ENCODE measurements around the gene RPL36A.
A peak's percentile ranks its signal among the peaks of the same experiment; 100 is the strongest.

Gene RPL36A

GRCh38 chrX:101408532-101408841, 17.7 kb downstream of the RPL36A start:
- WGBS (ENCODE audit: extremely low coverage, insufficient coverage, insufficient read length), result no CpG with 5 or more reads among the region's 8 CpGs
- no peak overlapping the region for H2BK12ac ChIP-seq (ENCODE audit: low read length)

GRCh38 chrX:101409043-101409442, 18.2 kb downstream of the RPL36A start:
- Histone ChIP-seq H3K18ac (ENCODE audit: low read length) (no peak overlapping the region), H2BK5ac (ENCODE audit: low read depth, low read length, poor library complexity) (no peak overlapping the region), H3K23ac (ENCODE audit: low read length) (no peak overlapping the region), H3K27me3 (ENCODE audit: insufficient read depth, low read length) (no peaks in the 10 kb centered on the region), H2AFZ (ENCODE audit: insufficient read depth, low read length, poor library complexity) (no peak overlapping the region), H4K8ac (ENCODE audit: low read depth, low read length) (no peak overlapping the region), H3K9ac (ENCODE audit: low read length) (no peak overlapping the region), H3K14ac (ENCODE audit: low read length) (no peak overlapping the region), H3K4me3 (ENCODE audit: low read depth, low read length) (no peak overlapping the region), H4K12ac (ENCODE audit: low read depth, low read length) (no peak overlapping the region), H3K4ac (ENCODE audit: low read depth, low read length) (no peak overlapping the region), H4K91ac (ENCODE audit: low read depth, low read length) (no peak overlapping the region), H3K27ac (ENCODE audit: low read depth, low read length) (no peak overlapping the region), H2BK12ac (ENCODE audit: low read length) (no peak overlapping the region), H2BK120ac (ENCODE audit: insufficient read depth, low read length, poor library complexity) (no peak overlapping the region), H3K9me3 (ENCODE audit: insufficient read depth, low read depth, low read length) (no peaks in the 10 kb centered on the region), H3K36me3 (ENCODE audit: control insufficient read depth in 1 of 2, insufficient read depth in 2 of 2, low read length in 2 of 2) (peaks cover 10 to 14% of the 10 kb centered on the region in 2 experiments), H3K4me1 (ENCODE audit: control insufficient read depth in 1 of 2, insufficient read depth in 2 of 2, low read length in 2 of 2) (no peaks in the 10 kb centered on the region), H3K79me2 (ENCODE audit: control insufficient read depth, insufficient read depth, low read length, poor library complexity) (peaks cover 4% of the 10 kb centered on the region), H3K4me2 (ENCODE audit: low read length) (peak overlapping the region; percentile 57), H2AK5ac (ENCODE audit: low read length) (no peak overlapping the region), H3K79me1 (ENCODE audit: low read length) (peaks cover 2% of the 10 kb centered on the region)
- DNase-seq, result peak in 1 of 2 donors; percentile 17
- WGBS (ENCODE audit: extremely low coverage, insufficient coverage, insufficient read length), result no CpG with 5 or more reads among the region's 6 CpGs

More at GRCh38 chrX:101408532-101408841, 17.7 kb downstream of the RPL36A start:
- H3K36me3 ChIP-seq (ENCODE audit: control insufficient read depth in 1 of 2, insufficient read depth in 2 of 2, low read length in 2 of 2), result peaks cover 10 to 17% of the 10 kb centered on the region in 2 experiments
- H2BK5ac ChIP-seq (ENCODE audit: low read depth, low read length, poor library complexity), result peak overlapping the region; percentile 73
- H3K27ac ChIP-seq (ENCODE audit: low read depth, low read length), result peak overlapping the region; percentile 85
- H3K9me3 ChIP-seq (ENCODE audit: insufficient read depth, low read depth, low read length), result no peaks in the 10 kb centered on the region
- no peaks in the 10 kb centered on the region for H3K4me1 ChIP-seq (ENCODE audit: control insufficient read depth in 1 of 2, insufficient read depth in 2 of 2, low read length in 2 of 2)
- H3K79me1 ChIP-seq (ENCODE audit: low read length), result peaks cover 2% of the 10 kb centered on the region
- H2BK120ac ChIP-seq (ENCODE audit: insufficient read depth, low read length, poor library complexity), result peak overlapping the region; percentile 27
- no peak overlapping the region for H3K23ac ChIP-seq (ENCODE audit: low read length)
- H3K27me3 ChIP-seq (ENCODE audit: insufficient read depth, low read length), result no peaks in the 10 kb centered on the region
- H2AFZ ChIP-seq (ENCODE audit: insufficient read depth, low read length, poor library complexity), result no peak overlapping the region
- H3K4ac ChIP-seq (ENCODE audit: low read depth, low read length), result peak overlapping the region; percentile 46
- peak overlapping the region; percentile 76 for H3K9ac ChIP-seq (ENCODE audit: low read length)
- H3K14ac ChIP-seq (ENCODE audit: low read length), result peak overlapping the region; percentile 79
- H3K18ac ChIP-seq (ENCODE audit: low read length), result peak overlapping the region; percentile 19
- peaks cover 4% of the 10 kb centered on the region for H3K79me2 ChIP-seq (ENCODE audit: control insufficient read depth, insufficient read depth, low read length, poor library complexity)
- H4K12ac ChIP-seq (ENCODE audit: low read depth, low read length), result peak overlapping the region; percentile 77
- H4K91ac ChIP-seq (ENCODE audit: low read depth, low read length), result peak overlapping the region; percentile 69
- peak overlapping the region; percentile 60 for H4K8ac ChIP-seq (ENCODE audit: low read depth, low read length)
- H3K4me2 ChIP-seq (ENCODE audit: low read length), result peak overlapping the region; percentile 40
- peak overlapping the region; percentile 78 for H3K4me3 ChIP-seq (ENCODE audit: low read depth, low read length)
- H2AK5ac ChIP-seq (ENCODE audit: low read length), result no peak overlapping the region
- peak in 1 of 2 donors; percentile 43 for DNase-seq

GRCh38 chrX:101410461-101410860, 19.6 kb downstream of the RPL36A start:
- Histone ChIP-seq H3K4me1 (ENCODE audit: control insufficient read depth in 1 of 2, insufficient read depth in 2 of 2, low read length in 2 of 2) (no peaks in the 10 kb centered on the region), H3K18ac (ENCODE audit: low read length) (no peak overlapping the region), H4K91ac (ENCODE audit: low read depth, low read length) (no peak overlapping the region), H3K4me2 (ENCODE audit: low read length) (peak overlapping the region; percentile 14), H3K9me3 (ENCODE audit: insufficient read depth, low read depth, low read length) (no peaks in the 10 kb centered on the region), H4K12ac (ENCODE audit: low read depth, low read length) (no peak overlapping the region), H3K79me1 (ENCODE audit: low read length) (peaks cover 2% of the 10 kb centered on the region), H2BK5ac (ENCODE audit: low read depth, low read length, poor library complexity) (no peak overlapping the region), H3K9ac (ENCODE audit: low read length) (no peak overlapping the region), H4K8ac (ENCODE audit: low read depth, low read length) (no peak overlapping the region), H3K36me3 (ENCODE audit: control insufficient read depth in 1 of 2, insufficient read depth in 2 of 2, low read length in 2 of 2) (peaks cover 10 to 14% of the 10 kb centered on the region in 2 experiments), H3K27me3 (ENCODE audit: insufficient read depth, low read length) (no peaks in the 10 kb centered on the region), H3K4me3 (ENCODE audit: low read depth, low read length) (no peak overlapping the region), H2BK12ac (ENCODE audit: low read length) (no peak overlapping the region), H3K4ac (ENCODE audit: low read depth, low read length) (peak overlapping the region; percentile 55), H3K79me2 (ENCODE audit: control insufficient read depth, insufficient read depth, low read length, poor library complexity) (peaks cover 4% of the 10 kb centered on the region), H2AFZ (ENCODE audit: insufficient read depth, low read length, poor library complexity) (no peak overlapping the region), H3K14ac (ENCODE audit: low read length) (no peak overlapping the region), H2AK5ac (ENCODE audit: low read length) (no peak overlapping the region), H3K27ac (ENCODE audit: low read depth, low read length) (no peak overlapping the region), H3K23ac (ENCODE audit: low read length) (no peak overlapping the region), H2BK120ac (ENCODE audit: insufficient read depth, low read length, poor library complexity) (no peak overlapping the region)
- peak; percentile 41 to 76 for DNase-seq
- WGBS (ENCODE audit: extremely low coverage, insufficient coverage, insufficient read length), result no CpG with 5 or more reads among the region's 7 CpGs

GRCh38 chrX:101411984-101412383, 21.2 kb downstream of the RPL36A start:
- H3K4ac ChIP-seq (ENCODE audit: low read depth, low read length), result peak overlapping the region; percentile 58
- no peak overlapping the region for H3K4me2 ChIP-seq (ENCODE audit: low read length)
- H4K12ac ChIP-seq (ENCODE audit: low read depth, low read length), result no peak overlapping the region
- H3K18ac ChIP-seq (ENCODE audit: low read length), result no peak overlapping the region
- H3K79me1 ChIP-seq (ENCODE audit: low read length), result peaks cover 4% of the 10 kb centered on the region
- H2AK5ac ChIP-seq (ENCODE audit: low read length), result no peak overlapping the region
- H3K4me3 ChIP-seq (ENCODE audit: low read depth, low read length), result no peak overlapping the region
- no peak overlapping the region for H3K27ac ChIP-seq (ENCODE audit: low read depth, low read length)
- no peak overlapping the region for H4K91ac ChIP-seq (ENCODE audit: low read depth, low read length)
- H3K14ac ChIP-seq (ENCODE audit: low read length), result no peak overlapping the region
- no peak overlapping the region for H3K23ac ChIP-seq (ENCODE audit: low read length)
- H3K4me1 ChIP-seq (ENCODE audit: control insufficient read depth in 1 of 2, insufficient read depth in 2 of 2, low read length in 2 of 2), result peaks cover 4 to 7% of the 10 kb centered on the region in 2 experiments
- H3K79me2 ChIP-seq (ENCODE audit: control insufficient read depth, insufficient read depth, low read length, poor library complexity), result peaks cover 4% of the 10 kb centered on the region
- H4K8ac ChIP-seq (ENCODE audit: low read depth, low read length), result no peak overlapping the region
- no CpG with 5 or more reads among the region's 10 CpGs for WGBS (ENCODE audit: extremely low coverage, insufficient coverage, insufficient read length)
- no peak overlapping the region for H2BK12ac ChIP-seq (ENCODE audit: low read length)
- no peaks in the 10 kb centered on the region for H3K27me3 ChIP-seq (ENCODE audit: insufficient read depth, low read length)
- H3K9me3 ChIP-seq (ENCODE audit: insufficient read depth, low read depth, low read length), result no peaks in the 10 kb centered on the region
- H2AFZ ChIP-seq (ENCODE audit: insufficient read depth, low read length, poor library complexity), result no peak overlapping the region
- no peak overlapping the region for H3K9ac ChIP-seq (ENCODE audit: low read length)
- DNase-seq, result no peak
- H2BK5ac ChIP-seq (ENCODE audit: low read depth, low read length, poor library complexity), result no peak overlapping the region
- no peak overlapping the region for H2BK120ac ChIP-seq (ENCODE audit: insufficient read depth, low read length, poor library complexity)
- H3K36me3 ChIP-seq (ENCODE audit: control insufficient read depth in 1 of 2, insufficient read depth in 2 of 2, low read length in 2 of 2), result peaks cover 10 to 14% of the 10 kb centered on the region in 2 experiments
